PFSK-1 (cell line): ENCODE data around the gene LETMD1.

Experiments used
- POLR2AphosphoS5 ChIP-seq: IDR thresholded peaks from 2 replicates; pipeline ENCODE4 v1.6.1; 2012; ENCODE audit warnings: low read depth, mild to moderate bottlenecking, control low read depth, low read length, moderate library complexity
- TAF1 ChIP-seq: IDR thresholded peaks from 2 replicates; pipeline ENCODE4 v1.6.1; 2012; ENCODE audit warnings: low read length, control low read depth, borderline replicate concordance; ENCODE audit not compliant: insufficient read depth
- TF ChIP-seq, protein P1 (sequence below), 2 experiments: IDR thresholded peaks; 2 replicates each; pipeline versions ENCODE4 v1.6.1 to v1.8.0; 2011 to 2012; ENCODE audit warnings: low read depth in 2 of 2, low read length in 2 of 2, control low read depth in 1 of 2, inconsistent platforms in 1 of 2, mild to moderate bottlenecking in 1 of 2, moderate library complexity in 1 of 2; ENCODE audit not compliant: insufficient read depth in 1 of 2

DNA sequence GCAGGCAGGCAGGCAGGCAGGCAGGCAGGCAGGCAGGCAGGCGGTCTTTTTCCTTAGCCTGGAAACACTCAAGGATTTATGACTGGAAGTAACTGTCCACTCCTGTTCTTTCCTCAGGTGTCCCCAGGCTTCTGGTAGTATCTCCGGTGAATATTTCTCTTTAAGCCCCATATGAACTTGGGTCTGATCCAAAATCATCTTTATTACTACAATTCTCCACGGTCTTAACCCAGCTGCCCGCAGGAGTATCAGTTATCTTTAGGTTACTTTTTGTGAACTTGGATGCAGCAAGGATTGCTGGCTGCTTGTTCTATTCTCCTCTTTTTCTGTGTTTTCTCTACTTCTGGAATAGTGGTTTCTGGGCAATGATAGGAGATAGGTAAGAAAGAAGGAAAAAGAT is 32.0 kb downstream of the LETMD1 start:
- TF ChIP-seq POLR2AphosphoS5 (no peak), TAF1 (no peak)
- TF ChIP-seq, protein P1, sequence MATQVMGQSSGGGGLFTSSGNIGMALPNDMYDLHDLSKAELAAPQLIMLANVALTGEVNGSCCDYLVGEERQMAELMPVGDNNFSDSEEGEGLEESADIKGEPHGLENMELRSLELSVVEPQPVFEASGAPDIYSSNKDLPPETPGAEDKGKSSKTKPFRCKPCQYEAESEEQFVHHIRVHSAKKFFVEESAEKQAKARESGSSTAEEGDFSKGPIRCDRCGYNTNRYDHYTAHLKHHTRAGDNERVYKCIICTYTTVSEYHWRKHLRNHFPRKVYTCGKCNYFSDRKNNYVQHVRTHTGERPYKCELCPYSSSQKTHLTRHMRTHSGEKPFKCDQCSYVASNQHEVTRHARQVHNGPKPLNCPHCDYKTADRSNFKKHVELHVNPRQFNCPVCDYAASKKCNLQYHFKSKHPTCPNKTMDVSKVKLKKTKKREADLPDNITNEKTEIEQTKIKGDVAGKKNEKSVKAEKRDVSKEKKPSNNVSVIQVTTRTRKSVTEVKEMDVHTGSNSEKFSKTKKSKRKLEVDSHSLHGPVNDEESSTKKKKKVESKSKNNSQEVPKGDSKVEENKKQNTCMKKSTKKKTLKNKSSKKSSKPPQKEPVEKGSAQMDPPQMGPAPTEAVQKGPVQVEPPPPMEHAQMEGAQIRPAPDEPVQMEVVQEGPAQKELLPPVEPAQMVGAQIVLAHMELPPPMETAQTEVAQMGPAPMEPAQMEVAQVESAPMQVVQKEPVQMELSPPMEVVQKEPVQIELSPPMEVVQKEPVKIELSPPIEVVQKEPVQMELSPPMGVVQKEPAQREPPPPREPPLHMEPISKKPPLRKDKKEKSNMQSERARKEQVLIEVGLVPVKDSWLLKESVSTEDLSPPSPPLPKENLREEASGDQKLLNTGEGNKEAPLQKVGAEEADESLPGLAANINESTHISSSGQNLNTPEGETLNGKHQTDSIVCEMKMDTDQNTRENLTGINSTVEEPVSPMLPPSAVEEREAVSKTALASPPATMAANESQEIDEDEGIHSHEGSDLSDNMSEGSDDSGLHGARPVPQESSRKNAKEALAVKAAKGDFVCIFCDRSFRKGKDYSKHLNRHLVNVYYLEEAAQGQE (IDR thresholded peaks at IDR 0.05; ENCODE audit: insufficient read depth in 1 of 2, low read depth in 2 of 2, low read length in 2 of 2): no peak
